A549 (cell line): ENCODE results near the gene AP5S1. TPM values are rescaled to one million over a fixed set of nuclear protein-coding genes. Genes with fewer than 3 reads are reported as not detected.
A peak's percentile ranks its signal among the peaks of the same experiment; 100 is the strongest.

Source experiments
- ATOH8 ChIP-seq: fragments of 250-450 bp; sonication (Bioruptor Pico); IDR thresholded peaks from 2 replicates; pipeline ENCODE4 v1.5.0; 2020; ENCODE audit warnings: low read depth, mild to moderate bottlenecking, moderate library complexity
- CHD2 ChIP-seq: fragments of 150-350 bp; IDR thresholded peaks from 2 replicates; pipeline ENCODE4 v1.6.1; 2014; ENCODE audit warnings: low read length; ENCODE audit not compliant: partially characterized antibody
- EHMT2 ChIP-seq: fragments of 200-600 bp; sonication (generic); IDR thresholded peaks from 2 replicates; pipeline ENCODE4 v1.6.1; 2016; ENCODE audit warnings: antibody characterized with exemption, low read depth, mild to moderate bottlenecking, moderate library complexity
- EP300 ChIP-seq, 2 experiments: fragments of >200 bp; sonication (Bioruptor Twin); formaldehyde crosslinking; IDR thresholded peaks; 2 replicates in 1 of 2; 3 replicates in 1 of 2; pipeline ENCODE4 v1.6.1; 2016 to 2017
- FOSL2 ChIP-seq, 2 experiments: fragments of 450-650 bp in 1 of 2; fragments of >200 bp in 1 of 2; sonication (Bioruptor Twin) in 1 of 2; formaldehyde crosslinking; IDR thresholded peaks; 2 replicates each; pipeline versions ENCODE4 v1.5.0 to v1.6.1; 2016 to 2020; ENCODE audit warnings: mild to moderate bottlenecking in 1 of 2, moderate library complexity in 1 of 2
- FOXS1 ChIP-seq: fragments of 250-450 bp; sonication (Bioruptor Pico); IDR thresholded peaks from 2 replicates; pipeline ENCODE4 v1.5.0; 2020; ENCODE audit warnings: mild to moderate bottlenecking, moderate library complexity
- GATA3 ChIP-seq: IDR thresholded peaks from 2 replicates; pipeline ENCODE4 v1.6.1; 2012; ENCODE audit warnings: borderline replicate concordance
- HDAC2 ChIP-seq: fragments of 200-600 bp; sonication (generic); IDR thresholded peaks from 2 replicates; pipeline ENCODE4 v1.6.1; 2016
- HEYL ChIP-seq: fragments of 250-450 bp; sonication (Bioruptor Pico); IDR thresholded peaks from 2 replicates; pipeline ENCODE4 v1.8.0; 2021; ENCODE audit warnings: mild to moderate bottlenecking, moderate library complexity
- HMGXB4 ChIP-seq: fragments of 250-450 bp; sonication (Bioruptor Pico); IDR thresholded peaks from 2 replicates; pipeline ENCODE4 v1.5.0; 2021; ENCODE audit warnings: mild to moderate bottlenecking, moderate library complexity, borderline replicate concordance
- HOXB13 ChIP-seq: fragments of 250-450 bp; sonication (Bioruptor Pico); IDR thresholded peaks from 2 replicates; pipeline ENCODE4 v1.5.0; 2020; ENCODE audit warnings: low read depth, mild to moderate bottlenecking, moderate library complexity
- KDM5A ChIP-seq: fragments of 200-600 bp; sonication (generic); IDR thresholded peaks from 2 replicates; pipeline ENCODE4 v1.6.1; 2016; ENCODE audit warnings: antibody characterized with exemption, mild to moderate bottlenecking
- MAZ ChIP-seq: fragments of 150-350 bp; IDR thresholded peaks from 2 replicates; pipeline ENCODE4 v1.6.1; 2014; ENCODE audit warnings: antibody characterized with exemption, low read depth, low read length, borderline replicate concordance
- PBX3 ChIP-seq: IDR thresholded peaks from 2 replicates; pipeline ENCODE4 v1.6.1; 2012
- PHF8 ChIP-seq: fragments of 200-600 bp; sonication (generic); IDR thresholded peaks from 2 replicates; pipeline ENCODE4 v1.6.1; 2016; ENCODE audit warnings: low read depth, mild to moderate bottlenecking, antibody characterized with exemption, moderate library complexity, borderline replicate concordance
- POLR2A ChIP-seq: IDR thresholded peaks from 2 replicates; pipeline ENCODE4 v1.6.1; 2012; ENCODE audit warnings: mild to moderate bottlenecking, low read length
- RCOR1 ChIP-seq: fragments of 150-350 bp; IDR thresholded peaks from 2 replicates; pipeline ENCODE4 v1.6.1; 2014; ENCODE audit warnings: antibody characterized with exemption, low read length, low read depth
- ZFP36 ChIP-seq: fragments of 450-650 bp; IDR thresholded peaks from 2 replicates; pipeline ENCODE4 v1.6.1; 2014; ENCODE audit warnings: borderline replicate concordance; ENCODE audit not compliant: partially characterized antibody
- ZSCAN20 ChIP-seq: fragments of 250-450 bp; sonication (Bioruptor Pico); IDR thresholded peaks from 2 replicates; pipeline ENCODE4 v1.8.0; 2022; ENCODE audit warnings: mild to moderate bottlenecking, moderate library complexity
- polyA plus RNA-seq, 4 experiments: library from polyadenylated mRNA; depleted of rRNA in 3 of 4; stranded (reverse); fragments of >200 nt; fragmentation: RNase III in 1 of 4; extraction: RNeasy Plus Mini Kit Qiagen cat#74134 plus additional on column Dnase treatment in 1 of 4; gene quantifications; 2 replicates in 3 of 4; 3 replicates in 1 of 4; pipeline ENCODE4 v1.2.3, GENCODE V29; 2011 to 2017
- TF ChIP-seq, protein P1 (sequence below): fragments of 450-650 bp; IDR thresholded peaks from 2 replicates; pipeline ENCODE4 v1.6.1; 2014; ENCODE audit warnings: antibody characterized with exemption
- TF ChIP-seq, protein P2 (sequence below): fragments of 200-600 bp; sonication (generic); IDR thresholded peaks from 2 replicates; pipeline ENCODE4 v1.6.1; 2016; ENCODE audit warnings: antibody characterized with exemption, mild to moderate bottlenecking, moderate library complexity

Gene AP5S1
- polyA plus RNA-seq, 2 of the 4 experiments (the other 2 are of a cell fraction), result 10.2 to 19.9 TPM

DNA sequence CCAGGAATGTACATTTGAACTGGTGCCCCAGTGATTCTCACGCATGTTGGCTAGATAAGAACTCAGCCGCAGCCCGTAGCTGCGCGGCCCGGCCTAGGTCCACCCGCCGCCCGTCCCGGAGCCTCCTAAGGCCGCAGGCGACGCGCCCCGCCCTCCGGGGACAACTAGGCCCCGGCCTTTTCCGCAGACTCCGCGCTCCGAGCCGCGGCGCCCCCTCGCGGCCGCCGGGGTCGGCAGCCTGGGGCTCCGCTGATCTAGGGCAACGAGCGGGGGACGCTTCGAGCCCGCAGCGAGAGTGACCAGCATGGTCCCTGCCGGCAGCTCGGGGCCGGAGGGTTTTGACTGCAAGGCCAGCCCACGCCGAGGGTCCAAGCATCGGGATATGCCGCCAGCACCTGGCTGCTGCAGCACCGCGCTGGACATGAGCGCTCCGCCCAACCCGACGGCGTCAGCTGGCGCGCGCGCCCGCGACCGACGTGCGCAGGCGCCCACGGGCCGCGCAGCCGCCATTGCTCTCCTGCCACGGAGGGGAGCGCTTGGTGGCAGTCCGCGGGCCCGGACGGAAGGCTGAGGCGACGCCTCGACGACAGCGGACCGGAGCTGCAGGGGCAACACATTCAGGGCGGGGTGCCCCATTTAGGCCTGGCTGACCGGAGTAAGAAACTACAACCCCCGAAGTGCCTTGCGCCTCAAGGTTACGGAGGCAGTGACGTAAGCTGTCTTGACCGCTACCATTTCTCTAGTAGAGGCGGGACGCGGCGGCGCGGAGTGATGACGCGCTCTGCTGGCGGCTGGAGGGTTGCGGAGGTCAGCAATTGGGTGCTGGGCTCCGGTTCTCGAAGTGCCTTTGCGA is at the start of gene AP5S1 (continued):
- TF ChIP-seq, protein P1, sequence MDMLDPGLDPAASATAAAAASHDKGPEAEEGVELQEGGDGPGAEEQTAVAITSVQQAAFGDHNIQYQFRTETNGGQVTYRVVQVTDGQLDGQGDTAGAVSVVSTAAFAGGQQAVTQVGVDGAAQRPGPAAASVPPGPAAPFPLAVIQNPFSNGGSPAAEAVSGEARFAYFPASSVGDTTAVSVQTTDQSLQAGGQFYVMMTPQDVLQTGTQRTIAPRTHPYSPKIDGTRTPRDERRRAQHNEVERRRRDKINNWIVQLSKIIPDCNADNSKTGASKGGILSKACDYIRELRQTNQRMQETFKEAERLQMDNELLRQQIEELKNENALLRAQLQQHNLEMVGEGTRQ, result no peak
- TF ChIP-seq HMGXB4, result peak; percentile 86
- TF ChIP-seq MAZ, result peak; percentile 96; the same call in 1 of the 2 replicates
- no peak for TF ChIP-seq RCOR1
- TF ChIP-seq ATOH8, result peak; percentile 26; the same call in 1 of the 2 replicates
- TF ChIP-seq PBX3, result no peak; the same call in none of the 2 replicates
- TF ChIP-seq ZSCAN20 (CRISPR knock-in tag), result no peak
- TF ChIP-seq FOSL2 (IDR thresholded peaks at IDR 0.05), result no peak
- TF ChIP-seq FOSL2 (CRISPR knock-in tag; IDR thresholded peaks at IDR 0.05), result no peak; the same call in 1 of the 2 replicates
- no peak for TF ChIP-seq EHMT2
- peak; percentile 88 for TF ChIP-seq POLR2A
- TF ChIP-seq HOXB13 (CRISPR knock-in tag), result no peak
- no peak for TF ChIP-seq CHD2
- TF ChIP-seq GATA3, result peak; percentile 46; the same call in 1 of the 2 replicates
- no peak for TF ChIP-seq HEYL
- peak; percentile 87; the same call in 1 of the 2 replicates for TF ChIP-seq PHF8
- TF ChIP-seq KDM5A, result peak; percentile 82; the same call in 1 of the 2 replicates
- no peak for TF ChIP-seq ZFP36
- no peak for TF ChIP-seq EP300 (IDR thresholded peaks at IDR 0.05)
- no peak for TF ChIP-seq HDAC2
- TF ChIP-seq, protein P2, sequence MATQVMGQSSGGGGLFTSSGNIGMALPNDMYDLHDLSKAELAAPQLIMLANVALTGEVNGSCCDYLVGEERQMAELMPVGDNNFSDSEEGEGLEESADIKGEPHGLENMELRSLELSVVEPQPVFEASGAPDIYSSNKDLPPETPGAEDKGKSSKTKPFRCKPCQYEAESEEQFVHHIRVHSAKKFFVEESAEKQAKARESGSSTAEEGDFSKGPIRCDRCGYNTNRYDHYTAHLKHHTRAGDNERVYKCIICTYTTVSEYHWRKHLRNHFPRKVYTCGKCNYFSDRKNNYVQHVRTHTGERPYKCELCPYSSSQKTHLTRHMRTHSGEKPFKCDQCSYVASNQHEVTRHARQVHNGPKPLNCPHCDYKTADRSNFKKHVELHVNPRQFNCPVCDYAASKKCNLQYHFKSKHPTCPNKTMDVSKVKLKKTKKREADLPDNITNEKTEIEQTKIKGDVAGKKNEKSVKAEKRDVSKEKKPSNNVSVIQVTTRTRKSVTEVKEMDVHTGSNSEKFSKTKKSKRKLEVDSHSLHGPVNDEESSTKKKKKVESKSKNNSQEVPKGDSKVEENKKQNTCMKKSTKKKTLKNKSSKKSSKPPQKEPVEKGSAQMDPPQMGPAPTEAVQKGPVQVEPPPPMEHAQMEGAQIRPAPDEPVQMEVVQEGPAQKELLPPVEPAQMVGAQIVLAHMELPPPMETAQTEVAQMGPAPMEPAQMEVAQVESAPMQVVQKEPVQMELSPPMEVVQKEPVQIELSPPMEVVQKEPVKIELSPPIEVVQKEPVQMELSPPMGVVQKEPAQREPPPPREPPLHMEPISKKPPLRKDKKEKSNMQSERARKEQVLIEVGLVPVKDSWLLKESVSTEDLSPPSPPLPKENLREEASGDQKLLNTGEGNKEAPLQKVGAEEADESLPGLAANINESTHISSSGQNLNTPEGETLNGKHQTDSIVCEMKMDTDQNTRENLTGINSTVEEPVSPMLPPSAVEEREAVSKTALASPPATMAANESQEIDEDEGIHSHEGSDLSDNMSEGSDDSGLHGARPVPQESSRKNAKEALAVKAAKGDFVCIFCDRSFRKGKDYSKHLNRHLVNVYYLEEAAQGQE, result no peak
- peak; percentile 66 for TF ChIP-seq FOXS1 (CRISPR knock-in tag)
